HEK293 (cell line): Measurements from ENCODE around the gene TECPR2.

Experiments used
- CTCF ChIA-PET: fragments of 350-600 bp; formaldehyde crosslinking; extraction: SDS; loops from one replicate; lab custom pipeline; 2021; ENCODE audit warnings: antibody characterized with exemption; lab: Yijun Ruan, JAX
- POLR2A ChIA-PET: fragments of 300-600 bp; formaldehyde crosslinking; extraction: SDS; loops from one replicate; lab custom pipeline; 2020; ENCODE audit warnings: antibody characterized with exemption, inconsistent platforms; lab: Yijun Ruan, JAX
- H3K27ac ChIP-seq: fragments of 200-500 bp; sonication (Bioruptor generic); 2 replicates; pipeline ENCODE4 v1.5.1; 2014; ENCODE audit warnings: low read depth, low read length, control low read depth, inconsistent platforms; ENCODE audit errors: extremely low read depth
- H3K36me3 ChIP-seq, 2 experiments: fragments of 200-500 bp in 1 of 2; sonication (Bioruptor generic) in 1 of 2; 1 replicate in 1 of 2; 2 replicates in 1 of 2; pipeline ENCODE4 v1.5.1; 2014 to 2017; ENCODE audit warnings: inconsistent platforms in 2 of 2, low read length in 2 of 2; ENCODE audit not compliant: control insufficient read depth in 2 of 2, insufficient read depth in 1 of 2
- H3K4me1 ChIP-seq: fragments of 200-500 bp; sonication (Bioruptor generic); 2 replicates; pipeline ENCODE4 v1.5.1; 2014; ENCODE audit warnings: mild to moderate bottlenecking, low read length, inconsistent platforms; ENCODE audit not compliant: control insufficient read depth, insufficient read depth
- H3K4me3 ChIP-seq: 2 replicates; pipeline ENCODE4 v1.5.1; 2011; ENCODE audit warnings: low read depth, mild to moderate bottlenecking, control low read depth, low read length, moderate library complexity
- H3K9me3 ChIP-seq: fragments of 200-500 bp; sonication (Bioruptor generic); 2 replicates; pipeline ENCODE4 v1.5.1; 2014; ENCODE audit warnings: low read depth, low read length, inconsistent platforms; ENCODE audit not compliant: control insufficient read depth, insufficient read depth
- KLF17 ChIP-seq: fragments of 450-650 bp; formaldehyde crosslinking; IDR thresholded peaks from 2 replicates; pipeline ENCODE4 v1.5.1; 2016; ENCODE audit warnings: missing biosample characterization, missing genetic modification characterization
- PRDM10 ChIP-seq: fragments of 450-650 bp; formaldehyde crosslinking; IDR thresholded peaks from 2 replicates; pipeline ENCODE4 v1.5.1; 2016; ENCODE audit warnings: missing biosample characterization, missing genetic modification characterization
- TCF7L2 ChIP-seq: IDR thresholded peaks from 2 replicates; pipeline ENCODE4 v1.6.1; 2011; ENCODE audit warnings: low read depth, mild to moderate bottlenecking, inconsistent platforms, low read length, moderate library complexity, borderline replicate concordance
- ZNF184 ChIP-seq: fragments of 450-650 bp; IDR thresholded peaks from 2 replicates; pipeline ENCODE4 v1.5.1; 2018; ENCODE audit warnings: missing biosample characterization, mild to moderate bottlenecking, missing genetic modification characterization
- ZNF350 ChIP-seq: fragments of 450-650 bp; formaldehyde crosslinking; IDR thresholded peaks from 2 replicates; pipeline ENCODE4 v1.5.0; 2017; ENCODE audit warnings: missing biosample characterization, mild to moderate bottlenecking, missing genetic modification characterization
- ZNF362 ChIP-seq: fragments of 450-650 bp; formaldehyde crosslinking; IDR thresholded peaks from 2 replicates; pipeline ENCODE4 v1.5.1; 2016; ENCODE audit warnings: missing biosample characterization, missing genetic modification characterization
- ZNF416 ChIP-seq: fragments of 450-650 bp; formaldehyde crosslinking; IDR thresholded peaks from 2 replicates; pipeline ENCODE4 v1.5.1; 2016; ENCODE audit warnings: missing biosample characterization, missing genetic modification characterization
- ZNF473 ChIP-seq: fragments of 450-650 bp; formaldehyde crosslinking; IDR thresholded peaks from 2 replicates; pipeline ENCODE4 v1.5.1; 2017; ENCODE audit warnings: missing biosample characterization, missing genetic modification characterization
- ZNF501 ChIP-seq: fragments of 450-650 bp; formaldehyde crosslinking; IDR thresholded peaks from 2 replicates; pipeline ENCODE4 v1.5.1; 2016; ENCODE audit warnings: missing biosample characterization, missing genetic modification characterization
- ZNF518A ChIP-seq: fragments of 450-650 bp; formaldehyde crosslinking; conservative IDR thresholded peaks from 2 replicates; pipeline ENCODE4 v1.5.1; 2016; ENCODE audit warnings: low read depth, missing biosample characterization, missing genetic modification characterization
- ZNF558 ChIP-seq: fragments of 450-650 bp; formaldehyde crosslinking; IDR thresholded peaks from 2 replicates; pipeline ENCODE4 v1.5.1; 2016; ENCODE audit warnings: missing biosample characterization, missing genetic modification characterization
- ZNF560 ChIP-seq: fragments of 450-650 bp; formaldehyde crosslinking; IDR thresholded peaks from 2 replicates; pipeline ENCODE4 v1.5.1; 2017; ENCODE audit warnings: missing biosample characterization, missing genetic modification characterization, borderline replicate concordance
- ZNF561 ChIP-seq: fragments of 450-650 bp; IDR thresholded peaks from 2 replicates; pipeline ENCODE4 v1.5.1; 2018; ENCODE audit warnings: missing biosample characterization, missing genetic modification characterization, borderline replicate concordance
- ZNF623 ChIP-seq: fragments of 450-650 bp; formaldehyde crosslinking; IDR thresholded peaks from 2 replicates; pipeline ENCODE4 v1.5.1; 2016; ENCODE audit warnings: missing biosample characterization, missing genetic modification characterization
- ZNF776 ChIP-seq: fragments of 450-650 bp; formaldehyde crosslinking; IDR thresholded peaks from 2 replicates; pipeline ENCODE4 v1.5.0; 2017; ENCODE audit warnings: missing biosample characterization, missing genetic modification characterization, borderline replicate concordance

TECPR2 gene

GRCh38 chr14:102496331-102496691 lies 133.6 kb downstream of the TECPR2 start (continued):
- no peak for TF ChIP-seq ZNF518A (tag by site-specific recombination)

GRCh38 chr14:102496958-102497744 lies 134.4 kb downstream of the TECPR2 start:
- no peak overlapping the region for H3K27ac ChIP-seq

More at GRCh38 chr14:102496958-102497744, 134.4 kb downstream of the TECPR2 start:
- ChIA-PET POLR2A (no interaction called here), CTCF (interaction anchor here (0.6 to 1.5 kb wide), 2 partner anchors 19 to 59 kb away, joined by 3 to 4 read pairs; no protein-coding TSS in a partner anchor)
- no peak overlapping the region for H3K4me3 ChIP-seq
- H3K4me1 ChIP-seq = no peaks in the 10 kb centered on the region
- no peak for TF ChIP-seq ZNF558
- no peak for TF ChIP-seq TCF7L2
- TF ChIP-seq ZNF560 = no peak
- TF ChIP-seq ZNF362 (tag by site-specific recombination) = no peak
- no peak for TF ChIP-seq KLF17 (tag by site-specific recombination)
- TF ChIP-seq ZNF776 = no peak
- no peak for TF ChIP-seq ZNF473 (tag by site-specific recombination)
- no peak for TF ChIP-seq ZNF501
- no peak for TF ChIP-seq PRDM10
- TF ChIP-seq ZNF416 = no peak
- TF ChIP-seq ZNF184 (tag by site-specific recombination) = no peak
- no peak for TF ChIP-seq ZNF623
- no peak for TF ChIP-seq ZNF561 (tag by site-specific recombination)
- TF ChIP-seq ZNF350 (tag by site-specific recombination) = no peak
- no peaks in the 10 kb centered on the region for H3K9me3 ChIP-seq
- peaks cover 0 to 38% of the 10 kb centered on the region in 2 experiments; a peak in 1 of 3 replicates for H3K36me3 ChIP-seq
